Neural cell (in vitro differentiated cells): ENCODE results near the gene DNAH7. TPM values are rescaled to one million over a fixed set of nuclear protein-coding genes. Genes with fewer than 3 reads are reported as not detected.

ENCODE experiments used
- H2AFZ ChIP-seq: fragments of 200-600, 300-800 bp; sonication (generic), shearing (Covaris generic); 2 replicates; pipeline ENCODE4 v1.6.0; 2014; ENCODE audit warnings: low read depth, mild to moderate bottlenecking, antibody characterized with exemption, low read length, moderate library complexity
- H3F3A ChIP-seq: fragments of 200-600 bp; shearing (Covaris generic); 2 replicates; pipeline ENCODE4 v1.6.1; 2016; ENCODE audit warnings: mild to moderate bottlenecking, moderate library complexity, mixed read lengths, antibody characterized with exemption, low read length; ENCODE audit not compliant: insufficient read depth, poor library complexity, severe bottlenecking
- H3K27ac ChIP-seq: fragments of 200-600, 300-800 bp; sonication (generic), shearing (Covaris generic); 2 replicates; pipeline ENCODE4 v1.5.1; 2014; ENCODE audit warnings: mild to moderate bottlenecking, low read length, moderate library complexity
- H3K27me3 ChIP-seq: fragments of 300-800, 200-600 bp; sonication (generic), shearing (Covaris generic); 2 replicates; pipeline ENCODE4 v1.6.0; 2014; ENCODE audit warnings: mild to moderate bottlenecking, low read depth, low read length, moderate library complexity; ENCODE audit not compliant: insufficient read depth
- H3K36me3 ChIP-seq: fragments of 300-800, 200-600 bp; sonication (generic), shearing (Covaris generic); 2 replicates; pipeline ENCODE4 v1.5.1; 2014; ENCODE audit warnings: mild to moderate bottlenecking, antibody characterized with exemption, low read length, moderate library complexity; ENCODE audit not compliant: insufficient read depth
- H3K4me2 ChIP-seq: fragments of 300-800, 200-600 bp; sonication (generic), shearing (Covaris generic); 2 replicates; pipeline ENCODE4 v1.6.0; 2014; ENCODE audit warnings: mild to moderate bottlenecking, low read length
- H3K4me3 ChIP-seq: fragments of 300-800, 200-600 bp; sonication (generic), shearing (Covaris generic); 2 replicates; pipeline ENCODE4 v1.5.1; 2014; ENCODE audit warnings: mild to moderate bottlenecking, low read length, moderate library complexity
- H3K79me2 ChIP-seq: fragments of 200-600 bp; shearing (Covaris generic); replicated peaks from 2 replicates; pipeline ENCODE4 v1.6.0; 2014; ENCODE audit warnings: mild to moderate bottlenecking, low read length, moderate library complexity; ENCODE audit not compliant: insufficient read depth
- H3K9ac ChIP-seq: fragments of 300-800, 200-600 bp; sonication (generic), shearing (Covaris generic); 2 replicates; pipeline ENCODE4 v1.6.1; 2016; ENCODE audit warnings: mild to moderate bottlenecking, low read length, mixed read lengths
- H3K9me2 ChIP-seq: fragments of 200-600 bp; shearing (Covaris generic); 2 replicates; pipeline ENCODE4 v1.6.1; 2016; ENCODE audit warnings: mild to moderate bottlenecking, low read length, mixed read lengths; ENCODE audit not compliant: insufficient read depth
- H3K9me3 ChIP-seq: fragments of 200-600, 300-800 bp; sonication (generic), shearing (Covaris generic); 2 replicates; pipeline ENCODE4 v1.6.1; 2016; ENCODE audit warnings: mild to moderate bottlenecking, mixed run types, low read length, moderate library complexity, mixed read lengths
- H4K20me1 ChIP-seq: fragments of 200-600 bp; shearing (Covaris generic); 2 replicates; pipeline ENCODE4 v1.6.1; 2016; ENCODE audit warnings: mild to moderate bottlenecking, mixed run types; ENCODE audit not compliant: insufficient read depth
- EP300 ChIP-seq: fragments of 450-650 bp; conservative IDR thresholded peaks from 2 replicates; pipeline ENCODE4 v1.6.1; 2014; ENCODE audit warnings: antibody characterized with exemption, mild to moderate bottlenecking, moderate library complexity; ENCODE audit not compliant: poor library complexity, severe bottlenecking
- EZH2 ChIP-seq: fragments of 200-600, 300-800 bp; shearing (Covaris generic), sonication (generic); IDR thresholded peaks from 2 replicates; pipeline ENCODE4 v1.6.1; 2014; ENCODE audit warnings: antibody characterized with exemption, low read length, borderline replicate concordance, mild to moderate bottlenecking; ENCODE audit not compliant: insufficient read depth, poor library complexity, severe bottlenecking
- MXI1 ChIP-seq: fragments of 450-650 bp; conservative IDR thresholded peaks from 2 replicates; pipeline ENCODE4 v1.6.1; 2014; ENCODE audit warnings: antibody characterized with exemption, mild to moderate bottlenecking; ENCODE audit not compliant: poor library complexity, severe bottlenecking
- POLR2AphosphoS5 ChIP-seq: IDR thresholded peaks from 2 replicates; pipeline ENCODE4 v1.6.1; 2012
- RAD21 ChIP-seq: fragments of 450-650 bp; conservative IDR thresholded peaks from 2 replicates; pipeline ENCODE4 v1.6.1; 2014; ENCODE audit warnings: antibody characterized with exemption, mild to moderate bottlenecking, moderate library complexity
- SMC3 ChIP-seq: fragments of 450-650 bp; conservative IDR thresholded peaks from 2 replicates; pipeline ENCODE4 v1.6.1; 2014; ENCODE audit warnings: antibody characterized with exemption, mild to moderate bottlenecking, moderate library complexity; ENCODE audit not compliant: poor library complexity
- TAF1 ChIP-seq: IDR thresholded peaks from 2 replicates; pipeline ENCODE4 v1.6.1; 2012; ENCODE audit warnings: low read depth
- polyA plus RNA-seq: library from polyadenylated mRNA; depleted of rRNA; stranded (reverse); fragments of >200 nt; gene quantifications from 2 replicates; pipeline ENCODE4 v1.2.3, GENCODE V29; 2014
- TF ChIP-seq, protein P1 (sequence below): IDR thresholded peaks from 2 replicates; pipeline ENCODE4 v1.6.1; 2012; ENCODE audit warnings: borderline replicate concordance
- TF ChIP-seq, protein P2 (sequence below): fragments of 450-650 bp; IDR thresholded peaks from 2 replicates; pipeline ENCODE4 v1.5.1; 2014; ENCODE audit warnings: antibody characterized with exemption, mild to moderate bottlenecking, moderate library complexity; ENCODE audit not compliant: poor library complexity, severe bottlenecking

Gene DNAH7
- polyA plus RNA-seq, 1 donor from 2014 or later = 0.67 TPM

DNA sequence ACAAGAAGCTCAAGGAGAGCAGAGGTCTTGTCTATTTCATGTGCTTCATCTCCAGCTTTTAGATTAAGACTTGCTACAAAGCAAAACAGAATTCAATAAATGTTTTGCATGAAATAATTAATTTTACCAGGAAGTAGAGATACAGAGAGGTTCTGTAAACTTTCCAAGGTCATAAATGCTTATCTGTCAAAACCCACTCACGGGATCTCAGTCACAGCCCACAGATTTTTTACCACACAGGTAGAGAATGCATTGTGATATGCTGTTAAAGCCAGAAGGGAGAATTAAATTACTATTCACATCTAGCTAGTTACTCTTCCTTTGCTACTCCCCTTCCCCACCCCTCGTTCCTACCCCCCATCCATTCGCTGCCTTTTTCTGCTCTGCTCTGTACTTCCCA is 205.5 kb downstream of the DNAH7 start:
- Histone ChIP-seq H3K27me3 (no peaks in the 10 kb centered on the region), H2AFZ (no peak overlapping the region), H3K9ac (no peak overlapping the region), H3K27ac (no peak overlapping the region), H3F3A (no peaks in the 10 kb centered on the region), H3K4me2 (no peak overlapping the region), H4K20me1 (no peaks in the 10 kb centered on the region), H3K79me2 (no peaks in the 10 kb centered on the region), H3K9me3 (no peaks in the 10 kb centered on the region), H3K4me3 (no peak overlapping the region), H3K36me3 (no peaks in the 10 kb centered on the region), H3K9me2 (no peaks in the 10 kb centered on the region)
- no peak for TF ChIP-seq SMC3
- TF ChIP-seq TAF1 = no peak
- TF ChIP-seq POLR2AphosphoS5 = no peak
- TF ChIP-seq, protein P1, sequence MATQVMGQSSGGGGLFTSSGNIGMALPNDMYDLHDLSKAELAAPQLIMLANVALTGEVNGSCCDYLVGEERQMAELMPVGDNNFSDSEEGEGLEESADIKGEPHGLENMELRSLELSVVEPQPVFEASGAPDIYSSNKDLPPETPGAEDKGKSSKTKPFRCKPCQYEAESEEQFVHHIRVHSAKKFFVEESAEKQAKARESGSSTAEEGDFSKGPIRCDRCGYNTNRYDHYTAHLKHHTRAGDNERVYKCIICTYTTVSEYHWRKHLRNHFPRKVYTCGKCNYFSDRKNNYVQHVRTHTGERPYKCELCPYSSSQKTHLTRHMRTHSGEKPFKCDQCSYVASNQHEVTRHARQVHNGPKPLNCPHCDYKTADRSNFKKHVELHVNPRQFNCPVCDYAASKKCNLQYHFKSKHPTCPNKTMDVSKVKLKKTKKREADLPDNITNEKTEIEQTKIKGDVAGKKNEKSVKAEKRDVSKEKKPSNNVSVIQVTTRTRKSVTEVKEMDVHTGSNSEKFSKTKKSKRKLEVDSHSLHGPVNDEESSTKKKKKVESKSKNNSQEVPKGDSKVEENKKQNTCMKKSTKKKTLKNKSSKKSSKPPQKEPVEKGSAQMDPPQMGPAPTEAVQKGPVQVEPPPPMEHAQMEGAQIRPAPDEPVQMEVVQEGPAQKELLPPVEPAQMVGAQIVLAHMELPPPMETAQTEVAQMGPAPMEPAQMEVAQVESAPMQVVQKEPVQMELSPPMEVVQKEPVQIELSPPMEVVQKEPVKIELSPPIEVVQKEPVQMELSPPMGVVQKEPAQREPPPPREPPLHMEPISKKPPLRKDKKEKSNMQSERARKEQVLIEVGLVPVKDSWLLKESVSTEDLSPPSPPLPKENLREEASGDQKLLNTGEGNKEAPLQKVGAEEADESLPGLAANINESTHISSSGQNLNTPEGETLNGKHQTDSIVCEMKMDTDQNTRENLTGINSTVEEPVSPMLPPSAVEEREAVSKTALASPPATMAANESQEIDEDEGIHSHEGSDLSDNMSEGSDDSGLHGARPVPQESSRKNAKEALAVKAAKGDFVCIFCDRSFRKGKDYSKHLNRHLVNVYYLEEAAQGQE = no peak
- no peak for TF ChIP-seq EP300
- TF ChIP-seq, protein P2, sequence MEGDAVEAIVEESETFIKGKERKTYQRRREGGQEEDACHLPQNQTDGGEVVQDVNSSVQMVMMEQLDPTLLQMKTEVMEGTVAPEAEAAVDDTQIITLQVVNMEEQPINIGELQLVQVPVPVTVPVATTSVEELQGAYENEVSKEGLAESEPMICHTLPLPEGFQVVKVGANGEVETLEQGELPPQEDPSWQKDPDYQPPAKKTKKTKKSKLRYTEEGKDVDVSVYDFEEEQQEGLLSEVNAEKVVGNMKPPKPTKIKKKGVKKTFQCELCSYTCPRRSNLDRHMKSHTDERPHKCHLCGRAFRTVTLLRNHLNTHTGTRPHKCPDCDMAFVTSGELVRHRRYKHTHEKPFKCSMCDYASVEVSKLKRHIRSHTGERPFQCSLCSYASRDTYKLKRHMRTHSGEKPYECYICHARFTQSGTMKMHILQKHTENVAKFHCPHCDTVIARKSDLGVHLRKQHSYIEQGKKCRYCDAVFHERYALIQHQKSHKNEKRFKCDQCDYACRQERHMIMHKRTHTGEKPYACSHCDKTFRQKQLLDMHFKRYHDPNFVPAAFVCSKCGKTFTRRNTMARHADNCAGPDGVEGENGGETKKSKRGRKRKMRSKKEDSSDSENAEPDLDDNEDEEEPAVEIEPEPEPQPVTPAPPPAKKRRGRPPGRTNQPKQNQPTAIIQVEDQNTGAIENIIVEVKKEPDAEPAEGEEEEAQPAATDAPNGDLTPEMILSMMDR = no peak

DNA sequence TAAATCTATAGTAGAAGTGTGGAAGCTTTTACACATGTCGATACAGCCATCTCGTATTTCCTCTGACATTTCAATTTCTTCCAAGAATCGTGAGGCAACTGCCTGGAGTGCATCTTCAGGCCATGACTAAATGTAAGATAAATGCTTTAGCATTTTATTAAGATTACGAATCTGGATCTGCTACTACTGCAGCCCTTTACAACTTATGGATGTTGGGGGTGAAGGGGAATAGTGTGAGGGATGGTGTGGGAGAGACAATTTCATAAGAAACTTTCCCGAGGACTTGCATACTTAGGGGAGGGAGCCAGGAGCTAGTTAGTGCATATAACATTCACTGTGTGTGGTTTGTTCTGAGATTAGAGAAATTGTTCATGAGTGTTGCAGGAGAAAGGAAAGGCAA is 206.8 kb downstream of the DNAH7 start:
- Histone ChIP-seq H3K36me3 (no peaks in the 10 kb centered on the region), H3K9me2 (no peaks in the 10 kb centered on the region), H3F3A (no peaks in the 10 kb centered on the region), H4K20me1 (no peaks in the 10 kb centered on the region), H3K4me3 (no peak overlapping the region), H2AFZ (no peak overlapping the region), H3K27me3 (no peaks in the 10 kb centered on the region), H3K9me3 (no peaks in the 10 kb centered on the region), H3K9ac (no peak overlapping the region), H3K4me2 (no peak overlapping the region), H3K79me2 (no peaks in the 10 kb centered on the region), H3K27ac (no peak overlapping the region)
- TF ChIP-seq EZH2 (no peak), MXI1 (no peak), RAD21 (no peak), TAF1 (no peak), POLR2AphosphoS5 (no peak), EP300 (no peak)
- TF ChIP-seq, protein P2 = no peak
- TF ChIP-seq, protein P1 = no peak
